Esophagus muscularis mucosa (tissue), 4 donors: ENCODE data around the gene LY6G5C. TPM values are rescaled to one million over a fixed set of nuclear protein-coding genes. Genes with fewer than 3 reads are reported as not detected.

Experiments used
- DNase-seq: peaks from one replicate; pipeline ENCODE4 v3.0.0-alpha.2; 2017; ENCODE audit errors: extremely low spot score
- H3K27ac ChIP-seq, 4 donors: fragments of 200-600 bp; sonication (generic); replicated peaks in 1 of 4; 1 replicate in 3 of 4; 2 replicates in 1 of 4; pipeline ENCODE4 v1.5.1; 2016 to 2019; ENCODE audit warnings: mild to moderate bottlenecking in 1 of 4
- H3K27me3 ChIP-seq, 4 donors: fragments of 200-600 bp; sonication (generic); one replicate each; pipeline versions ENCODE4 v1.5.1 to v1.6.0; 2016 to 2019
- H3K36me3 ChIP-seq, 4 donors: fragments of 200-600 bp; sonication (generic); one replicate each; pipeline ENCODE4 v1.5.1; 2016 to 2019
- H3K4me1 ChIP-seq, 4 donors: fragments of 200-600 bp; sonication (generic); one replicate each; pipeline ENCODE4 v1.5.1; 2016 to 2019
- H3K4me3 ChIP-seq, 4 donors: fragments of 200-600 bp; sonication (generic); 1 replicate in 2 of 4; 2 replicates in 2 of 4; pipeline ENCODE4 v1.5.1; 2016 to 2019; ENCODE audit warnings: mild to moderate bottlenecking in 4 of 4, moderate library complexity in 1 of 4
- H3K9me3 ChIP-seq, 4 donors: fragments of 200-600 bp; sonication (generic); 1 replicate in 3 of 4; 2 replicates in 1 of 4; pipeline ENCODE4 v1.5.1; 2016 to 2019
- EP300 ChIP-seq: sonication (generic); formaldehyde crosslinking; IDR thresholded peaks from one replicate; pipeline ENCODE4 v1.6.1; 2017; ENCODE audit warnings: antibody characterized with exemption
- POLR2A ChIP-seq: fragments of 450-650 bp; IDR thresholded peaks from one replicate; pipeline ENCODE4 v1.6.1; 2017; ENCODE audit warnings: antibody characterized with exemption, moderate library complexity, mild to moderate bottlenecking, low read depth
- POLR2AphosphoS5 ChIP-seq, 2 donors: sonication (generic); formaldehyde crosslinking; IDR thresholded peaks; one replicate each; pipeline ENCODE4 v1.6.1; 2017; ENCODE audit warnings: antibody characterized with exemption in 2 of 2
- WGBS: methylation state at CpG from one replicate; pipeline ENCODE4 v1.1.5; 2018; 5-methylcytosine and 5-hydroxymethylcytosine counted together
- intact Hi-C: fragments of 100-400 bp; cut with DNase I; formaldehyde crosslinking; loops from one replicate; pipeline ENCODE4 v1.15.1; 2023
- total RNA-seq, 4 donors: library from RNA; depleted of rRNA; stranded (reverse); fragments of >200 nt; gene quantifications; one replicate each; pipeline versions ENCODE4 v1.1.0 to v1.2.1, GENCODE V29; 2016
- TF ChIP-seq, protein P1 (sequence below), 3 experiments: fragments of 200-600 bp in 2 of 3; fragments of 450-650 bp in 1 of 3; sonication (generic) in 2 of 3; IDR thresholded peaks; one replicate each; pipeline ENCODE4 v1.5.1; 2017 to 2019; ENCODE audit warnings: antibody characterized with exemption in 3 of 3, mild to moderate bottlenecking in 2 of 3, moderate library complexity in 1 of 3

The LY6G5C gene
- total RNA-seq, 4 donors from 2014 or later: 2.0 to 2.9 TPM; not detected in 2

DNA sequence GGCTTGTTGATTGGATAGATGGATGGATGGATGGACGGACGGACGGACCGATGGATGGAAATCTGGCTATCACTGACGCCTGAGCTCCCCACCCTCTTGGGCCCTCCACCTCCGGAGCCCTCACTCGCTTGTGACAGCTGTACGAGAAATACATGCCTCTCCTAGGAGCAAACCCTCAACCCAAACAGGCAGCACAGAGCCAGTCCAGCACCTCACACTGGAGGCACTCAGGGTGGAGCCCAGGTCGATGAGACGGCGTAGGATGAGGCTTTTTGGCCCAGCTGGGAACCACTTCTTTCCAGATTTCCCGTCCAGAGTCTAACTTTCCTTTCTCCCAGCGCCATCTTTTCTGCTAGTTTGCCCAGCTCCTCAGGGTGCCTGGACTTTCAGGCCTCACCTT is 2.7 kb upstream of the LY6G5C start:
- Histone ChIP-seq H3K36me3 (peaks cover 24 to 42% (median 32%) of the 10 kb centered on the region in 4 donors), H3K27ac (peak overlapping the region in 3 of 4 donors; percentile 6 to 27 (median 14)), H3K4me3 (peak overlapping the region in 3 of 4 donors; percentile 24 to 44 (median 30)), H3K27me3 (no peaks in the 10 kb centered on the region), H3K4me1 (peaks cover 12 to 33% (median 30%) of the 10 kb centered on the region in 4 donors), H3K9me3 (no peaks in the 10 kb centered on the region)
- DNase-seq: no peak
- intact Hi-C loops: loop anchor here (5.0 to 10.0 kb wide), 2 partner anchors 149 to 181 kb away; partner anchors contain the start of gene NEU1
- no peak for TF ChIP-seq POLR2AphosphoS5 (IDR thresholded peaks at IDR 0.05)
- TF ChIP-seq POLR2A: no peak
- TF ChIP-seq, protein P1, sequence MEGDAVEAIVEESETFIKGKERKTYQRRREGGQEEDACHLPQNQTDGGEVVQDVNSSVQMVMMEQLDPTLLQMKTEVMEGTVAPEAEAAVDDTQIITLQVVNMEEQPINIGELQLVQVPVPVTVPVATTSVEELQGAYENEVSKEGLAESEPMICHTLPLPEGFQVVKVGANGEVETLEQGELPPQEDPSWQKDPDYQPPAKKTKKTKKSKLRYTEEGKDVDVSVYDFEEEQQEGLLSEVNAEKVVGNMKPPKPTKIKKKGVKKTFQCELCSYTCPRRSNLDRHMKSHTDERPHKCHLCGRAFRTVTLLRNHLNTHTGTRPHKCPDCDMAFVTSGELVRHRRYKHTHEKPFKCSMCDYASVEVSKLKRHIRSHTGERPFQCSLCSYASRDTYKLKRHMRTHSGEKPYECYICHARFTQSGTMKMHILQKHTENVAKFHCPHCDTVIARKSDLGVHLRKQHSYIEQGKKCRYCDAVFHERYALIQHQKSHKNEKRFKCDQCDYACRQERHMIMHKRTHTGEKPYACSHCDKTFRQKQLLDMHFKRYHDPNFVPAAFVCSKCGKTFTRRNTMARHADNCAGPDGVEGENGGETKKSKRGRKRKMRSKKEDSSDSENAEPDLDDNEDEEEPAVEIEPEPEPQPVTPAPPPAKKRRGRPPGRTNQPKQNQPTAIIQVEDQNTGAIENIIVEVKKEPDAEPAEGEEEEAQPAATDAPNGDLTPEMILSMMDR (IDR thresholded peaks at IDR 0.05): no peak
- no peak for TF ChIP-seq EP300
- WGBS: 84% methylated on average over 13 of the region's 13 CpGs

DNA sequence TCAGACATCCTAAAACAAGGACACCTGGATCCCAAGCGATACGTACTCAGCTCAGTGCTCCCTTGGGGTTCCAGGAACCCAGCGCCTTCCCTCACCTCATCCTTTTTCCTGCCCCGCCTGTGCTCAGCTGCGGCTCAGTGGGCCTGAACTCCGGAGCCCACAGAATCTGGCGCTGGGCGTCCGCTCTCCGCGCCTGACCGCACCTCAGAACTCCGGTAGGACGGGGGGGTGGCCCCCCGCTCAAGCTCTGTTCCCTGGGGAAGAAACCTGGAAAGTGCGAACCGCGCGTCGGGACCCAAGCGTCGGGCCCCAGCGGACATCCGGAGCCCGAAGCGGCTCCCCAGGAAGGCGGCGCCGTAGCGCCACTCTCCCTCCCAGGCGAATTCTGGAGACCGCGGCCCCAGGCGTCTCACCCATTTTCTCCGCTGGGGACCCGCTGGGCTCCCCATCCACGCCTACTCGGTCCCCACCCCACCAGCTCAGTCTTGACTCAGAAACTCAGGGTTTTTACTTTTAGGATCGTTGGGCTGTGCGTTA is 336 bp upstream of the LY6G5C start:
- DNase-seq: no peak
- WGBS: 6% methylated on average over 21 of the region's 40 CpGs
- peak overlapping the region; percentile 68 to 84 (median 80) for H3K27ac ChIP-seq

GRCh38 chr6:31677955-31678354 is 2.9 kb downstream of the LY6G5C start:
- intact Hi-C loops: no loop called here
- Histone ChIP-seq H3K36me3 (peaks cover 0 to 13% (median 11%) of the 10 kb centered on the region in 4 donors), H3K4me3 (no peak overlapping the region), H3K27me3 (no peaks in the 10 kb centered on the region), H3K9me3 (no peaks in the 10 kb centered on the region), H3K27ac (no peak overlapping the region), H3K4me1 (peaks cover 12 to 27% (median 22%) of the 10 kb centered on the region in 4 donors)
- 78% methylated on average over 8 of the region's 8 CpGs for WGBS
- no peak for TF ChIP-seq EP300
- TF ChIP-seq POLR2A: no peak
- no peak for TF ChIP-seq POLR2AphosphoS5 (IDR thresholded peaks at IDR 0.05)
- TF ChIP-seq, protein P1 (IDR thresholded peaks at IDR 0.05): no peak
- no peak for DNase-seq

More for the DNA sequence above, 336 bp upstream of the LY6G5C start:
- peaks cover 12 to 33% (median 30%) of the 10 kb centered on the region in 4 donors for H3K4me1 ChIP-seq
- TF ChIP-seq POLR2AphosphoS5 (IDR thresholded peaks at IDR 0.05) (peak in 1 of 2 donors; percentile 26), POLR2A (no peak), EP300 (no peak)
- TF ChIP-seq, protein P1 (IDR thresholded peaks at IDR 0.05): peak in 2 of 3 experiments; percentile 27 to 31
- H3K36me3 ChIP-seq: peaks cover 3 to 18% (median 8%) of the 10 kb centered on the region in 4 donors
- H3K27me3 ChIP-seq: no peaks in the 10 kb centered on the region
- intact Hi-C loops: loop anchor here (2.0 to 10.0 kb wide), 3 partner anchors 88 to 184 kb away; partner anchors contain the start of gene NEU1
- H3K9me3 ChIP-seq: no peaks in the 10 kb centered on the region
- H3K4me3 ChIP-seq: peak overlapping the region; percentile 52 to 65 (median 58)

DNA sequence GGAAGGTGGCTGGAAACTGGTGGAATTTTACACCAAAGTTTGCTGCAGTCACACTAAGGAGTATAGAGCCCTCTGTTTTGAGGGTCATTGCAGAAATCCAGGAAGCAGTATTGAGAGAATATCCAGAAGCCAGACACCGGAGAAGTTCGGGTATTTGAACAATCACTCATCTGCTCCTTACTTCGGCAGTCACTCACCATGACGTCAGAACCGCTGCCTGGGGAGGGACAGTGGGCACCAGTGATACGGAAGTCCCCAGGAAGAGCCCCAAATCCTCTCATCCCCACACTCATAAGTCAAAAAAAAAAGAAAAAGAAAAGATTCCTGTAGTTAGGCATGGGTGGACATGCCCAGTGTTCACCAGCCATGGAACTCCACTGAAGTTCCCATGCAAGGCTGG is 4.0 kb downstream of the LY6G5C start:
- Histone ChIP-seq H3K4me1 (peaks cover 12 to 21% (median 19%) of the 10 kb centered on the region in 4 donors), H3K27me3 (no peaks in the 10 kb centered on the region), H3K27ac (no peak overlapping the region), H3K36me3 (peaks cover 5 to 23% (median 21%) of the 10 kb centered on the region in 4 donors), H3K4me3 (no peak overlapping the region), H3K9me3 (no peaks in the 10 kb centered on the region)
- WGBS: 64% methylated on average over 6 of the region's 6 CpGs
- no peak for TF ChIP-seq POLR2AphosphoS5 (IDR thresholded peaks at IDR 0.05)
- no peak for TF ChIP-seq POLR2A
- TF ChIP-seq EP300: no peak
- TF ChIP-seq, protein P1 (IDR thresholded peaks at IDR 0.05): no peak
- no peak for DNase-seq
- intact Hi-C loops: no loop called here
